AML-193 (cell line): ENCODE measurements around the gene ACSF2.
"Not testable (repeated sequence)": the region's sequence is repeated elsewhere in the genome, so short reads cannot be mapped to it uniquely, and the experiment has no call there.

Experiments
- DNase-seq, 2 experiments: peaks; one replicate each; lab custom pipeline; 2025; lab: John Stamatoyannopoulos, UW

The ACSF2 gene

DNA sequence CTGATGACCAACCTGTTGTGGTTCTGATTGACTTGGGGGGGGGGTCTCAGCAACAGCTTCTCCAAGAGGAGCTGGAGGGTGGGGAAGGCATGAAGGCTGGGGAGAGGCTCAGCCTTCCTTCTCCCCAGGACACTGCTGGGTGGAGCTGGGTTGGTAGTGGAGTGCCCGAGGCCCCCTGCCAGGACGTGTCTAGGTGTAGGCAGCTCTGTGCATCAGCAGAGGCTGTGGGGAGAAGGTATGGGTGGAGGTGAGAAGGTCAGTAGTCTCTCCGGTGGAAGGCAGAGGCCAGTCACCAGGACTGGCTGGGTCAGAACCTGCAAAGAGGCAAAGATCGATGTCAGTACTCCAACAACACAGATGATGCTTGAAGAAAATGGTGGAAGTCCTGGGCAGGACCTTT is 38.7 kb downstream of the ACSF2 start:
- DNase-seq = no peak

DNA sequence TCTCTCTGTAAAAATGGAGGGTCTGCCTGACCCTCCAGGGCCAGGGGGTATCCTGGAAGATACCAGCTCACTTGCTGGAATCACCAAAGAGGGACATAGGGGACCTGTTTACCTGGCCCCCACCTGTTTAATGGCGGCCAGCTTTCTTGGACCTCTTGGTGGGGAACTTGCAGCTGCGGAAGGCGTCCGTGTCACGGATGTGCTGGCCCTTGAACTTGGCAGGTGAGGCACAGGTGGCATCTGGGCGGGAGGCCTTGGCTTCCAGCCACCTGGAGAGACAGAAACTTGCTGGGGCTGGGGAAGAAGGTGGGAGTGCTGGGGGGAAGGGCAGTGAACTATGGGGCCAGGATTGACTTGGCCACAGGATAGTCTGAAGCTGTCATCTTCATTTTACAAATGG is 39.2 kb downstream of the ACSF2 start:
- DNase-seq = no peak

DNA sequence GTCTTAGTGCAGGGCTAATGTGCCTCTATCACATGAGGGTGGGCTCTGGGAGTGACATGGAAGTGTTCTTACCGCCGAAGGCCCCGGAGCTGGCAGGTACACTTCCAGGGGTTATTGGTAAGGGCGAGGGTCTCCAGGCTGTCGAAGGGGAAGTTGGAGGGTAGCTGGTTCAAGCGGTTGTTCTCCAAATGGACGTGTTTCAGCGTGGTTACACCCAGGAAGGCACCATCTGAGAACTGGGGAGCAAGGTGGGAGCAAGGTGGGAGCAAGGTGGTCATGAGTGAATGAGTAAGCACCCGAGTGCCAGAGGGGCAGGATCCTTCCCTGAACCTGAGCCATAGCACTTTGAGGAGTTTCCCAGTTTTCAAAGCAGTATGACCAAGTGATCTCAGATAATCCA is 39.6 kb downstream of the ACSF2 start:
- no peak for DNase-seq

DNA sequence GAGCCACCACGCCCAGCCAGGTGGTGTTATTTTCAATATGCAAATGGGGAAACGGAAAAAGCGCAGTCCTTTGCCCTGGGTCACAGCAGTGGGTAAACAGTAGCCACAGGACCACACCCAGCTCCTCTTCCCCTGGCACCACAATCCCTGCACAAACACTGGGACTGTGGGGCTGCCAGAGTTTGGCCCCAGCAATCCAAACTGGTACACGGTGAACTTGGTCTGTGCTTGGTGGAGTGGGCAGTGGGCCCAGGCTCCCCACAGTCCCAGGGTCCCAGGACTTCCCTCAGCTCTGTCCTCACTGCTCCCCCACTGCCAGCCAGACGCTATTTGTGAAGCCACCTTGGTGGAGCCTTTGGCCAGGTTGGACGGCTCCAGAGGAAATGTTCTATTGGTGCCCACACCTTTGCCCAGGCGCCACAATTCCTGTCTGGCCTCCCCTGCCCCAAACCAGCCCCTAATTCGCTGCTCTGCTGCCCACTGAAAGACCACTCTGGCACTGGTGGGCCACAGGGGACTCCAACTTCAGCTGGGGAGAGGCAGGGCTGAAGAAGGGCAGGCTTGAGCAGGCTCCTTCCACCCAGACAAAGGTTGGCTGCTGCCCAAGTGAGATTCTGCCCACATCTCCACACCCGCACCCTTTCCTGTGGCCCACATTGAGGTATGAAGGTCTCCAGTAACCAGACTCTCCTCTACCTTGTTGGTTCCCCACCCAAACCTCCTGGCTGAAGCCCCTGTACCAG is 40.5 kb downstream of the ACSF2 start:
- no peak for DNase-seq

DNA sequence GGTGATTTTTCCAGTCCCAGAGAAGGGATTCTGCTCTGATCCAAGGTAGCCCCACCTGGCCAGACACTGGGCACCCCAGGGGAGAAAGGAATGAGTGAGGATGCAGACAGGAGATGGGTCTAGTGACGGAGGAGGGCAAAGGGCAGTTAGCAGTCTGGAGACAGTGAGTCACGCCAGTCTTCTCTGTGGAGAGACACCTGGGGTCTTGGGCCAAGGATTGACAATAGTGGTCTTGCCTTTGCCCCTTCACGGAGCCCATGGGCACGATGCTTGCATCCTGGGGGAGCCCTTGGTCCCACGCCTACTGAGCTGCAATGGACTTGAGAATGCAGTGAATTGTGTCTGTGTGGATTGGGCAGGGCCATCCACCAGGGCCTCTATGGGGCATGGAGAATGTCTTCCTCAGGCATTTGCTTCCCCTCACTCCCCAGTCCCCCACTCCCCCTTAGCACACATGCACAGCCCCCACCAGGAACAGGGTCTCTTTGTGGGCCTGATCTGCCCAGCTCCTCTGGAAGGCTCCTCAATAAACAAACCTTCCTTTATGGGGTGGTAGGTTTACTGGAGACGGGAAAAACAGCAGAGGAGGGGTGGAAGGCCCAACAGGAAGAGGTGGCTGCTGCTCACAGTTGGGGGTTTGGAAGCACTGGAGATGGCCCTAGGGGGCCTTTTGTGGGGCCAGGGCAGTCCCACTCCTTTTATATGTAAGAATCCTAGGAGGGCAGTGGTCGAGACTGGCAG is 41.3 kb downstream of the ACSF2 start:
- no peak for DNase-seq

DNA sequence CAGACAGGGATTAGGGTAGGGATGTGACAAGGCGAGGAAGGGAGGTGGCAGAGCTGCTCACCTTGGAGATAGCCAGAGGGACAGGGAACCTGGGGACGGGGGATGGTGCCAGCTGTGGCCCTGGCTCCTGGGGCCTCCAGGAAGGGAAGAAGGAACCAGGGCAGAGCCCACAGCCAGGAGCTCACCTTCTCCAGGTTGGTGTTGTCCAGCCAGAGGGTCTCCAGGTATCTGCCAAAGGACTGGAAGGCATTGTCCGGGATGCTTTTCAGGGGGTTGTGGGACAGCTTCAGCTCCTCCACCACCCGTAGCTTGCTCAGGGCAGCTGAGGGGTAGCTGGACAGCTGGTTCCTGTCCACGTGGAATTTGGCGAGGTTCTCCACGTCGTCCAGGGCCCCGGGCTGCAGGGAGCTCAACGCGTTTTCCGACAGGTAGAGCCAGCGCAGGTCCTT is 41.9 kb downstream of the ACSF2 start:
- no peak for DNase-seq

DNA sequence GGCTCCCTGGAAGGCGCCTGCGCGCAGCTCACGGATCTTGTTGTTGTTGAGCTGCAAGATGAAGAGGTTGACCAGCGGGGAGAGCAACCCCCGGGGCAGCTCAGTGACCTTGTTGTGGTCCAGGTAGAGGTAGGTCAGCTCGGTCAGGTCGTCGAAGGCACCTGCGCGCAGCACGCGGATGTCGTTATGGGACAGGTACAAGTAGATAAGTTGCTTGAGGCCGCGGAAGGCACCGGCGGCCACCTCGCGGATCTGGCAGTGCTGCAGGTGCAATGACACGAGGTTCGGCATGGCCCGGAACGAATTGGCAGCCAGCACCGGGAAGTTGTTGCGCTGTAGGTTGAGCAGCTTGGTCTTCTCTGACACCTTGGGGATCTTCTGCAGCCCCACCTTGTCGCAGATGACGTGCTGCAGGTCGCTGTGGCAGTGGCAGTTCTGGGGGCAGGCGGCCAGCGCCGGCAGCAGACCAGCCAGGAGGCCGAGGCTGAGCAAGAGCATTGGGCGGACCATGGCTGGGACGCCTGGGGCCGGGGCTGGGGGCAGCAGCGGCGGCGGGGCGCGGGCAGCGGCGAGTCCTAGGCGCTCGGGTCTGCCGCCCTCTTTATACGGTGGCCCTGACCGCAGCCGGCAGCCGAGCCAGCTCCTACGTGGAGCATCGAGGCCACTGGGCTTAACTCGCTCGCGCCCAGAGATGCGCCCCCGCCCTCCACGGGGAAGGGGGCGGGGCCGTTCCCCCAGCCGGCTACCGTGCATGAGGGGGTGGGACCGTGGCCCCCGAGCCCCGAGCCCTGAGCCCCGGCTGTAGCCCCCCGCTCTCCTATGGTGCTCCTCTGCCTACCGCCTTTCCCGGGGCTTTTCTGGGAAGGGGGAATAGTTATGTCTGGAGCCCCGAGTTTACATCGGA is 42.5 kb downstream of the ACSF2 start, which contains the start of gene CHAD:
TSS of gene CHAD (minus strand) at position 577 of the 904 bp plus-strand sequence. CDS start at position 510, 67 bp downstream.
- no peak for DNase-seq

DNA sequence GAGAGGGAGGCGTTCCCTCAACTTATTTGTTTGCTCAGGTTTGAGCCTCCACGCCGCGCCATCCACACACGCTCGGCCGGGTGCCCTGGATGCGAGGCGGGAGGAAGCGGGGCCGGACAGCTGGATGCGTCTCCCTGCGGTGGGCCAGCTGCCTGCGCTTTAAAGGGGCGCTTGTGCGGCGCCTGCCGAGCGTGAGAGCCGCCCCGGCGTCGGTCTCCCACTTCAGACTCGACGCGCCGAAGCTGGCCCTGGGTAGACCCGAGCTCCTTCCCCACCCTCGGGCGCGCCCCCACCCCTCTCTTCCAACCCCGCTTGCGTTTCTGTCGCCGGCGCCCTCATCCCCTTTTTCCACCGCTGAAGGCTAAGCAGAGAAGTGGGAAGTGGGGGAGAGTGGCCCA is 43.2 kb downstream of the ACSF2 start:
- no peak for DNase-seq

DNA sequence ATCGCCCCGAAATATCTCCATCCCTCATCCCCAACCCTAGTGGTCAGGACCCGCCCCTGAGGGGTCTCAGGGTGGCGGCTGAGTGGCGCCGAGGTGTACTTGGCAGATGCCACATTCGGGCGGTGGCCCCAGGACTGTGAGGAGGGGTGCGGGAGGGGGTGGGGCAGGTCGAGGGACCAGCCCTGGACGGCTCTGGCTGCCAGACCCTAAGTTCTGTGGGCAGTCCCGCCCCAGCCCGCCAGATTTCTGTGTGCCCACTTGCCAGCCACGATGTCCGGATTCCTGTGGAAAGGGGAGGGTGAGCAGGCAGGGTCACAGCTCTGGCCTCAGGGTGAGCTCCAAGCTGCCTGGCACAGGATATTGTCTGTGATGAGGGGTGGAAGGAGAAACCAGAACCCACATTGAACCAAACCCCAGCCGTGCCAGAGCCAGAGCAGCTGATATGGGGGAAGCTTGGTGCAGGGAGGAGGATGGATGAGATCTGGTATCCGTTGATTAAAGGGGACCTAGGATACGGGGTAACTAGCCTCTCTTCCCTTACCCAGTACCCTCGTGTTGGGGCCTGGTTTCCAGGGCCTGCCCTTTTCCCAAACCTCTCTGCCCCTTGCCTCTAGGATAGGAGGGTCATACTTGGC is 43.8 kb downstream of the ACSF2 start:
- DNase-seq = no peak

DNA sequence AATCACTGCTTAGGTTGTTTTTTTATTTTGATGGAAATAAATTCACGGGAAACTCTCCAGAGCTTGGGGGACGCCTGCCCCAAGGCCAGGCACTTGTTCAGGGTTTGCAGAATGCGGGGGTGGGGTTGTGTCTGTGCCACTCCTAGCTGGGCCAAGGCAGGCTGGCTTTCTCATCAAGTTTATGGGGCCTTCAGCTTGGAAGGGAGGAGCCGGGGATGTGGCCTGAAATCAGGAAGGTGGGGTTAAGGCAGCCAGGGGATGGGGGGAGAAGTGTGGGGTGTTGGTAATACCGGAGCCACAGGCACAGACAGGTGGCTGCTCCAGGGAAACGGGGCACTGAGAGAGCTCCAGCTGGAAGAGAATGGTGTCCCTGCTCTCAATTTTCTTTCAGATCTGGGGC is 44.4 kb downstream of the ACSF2 start:
- DNase-seq = no peak

DNA sequence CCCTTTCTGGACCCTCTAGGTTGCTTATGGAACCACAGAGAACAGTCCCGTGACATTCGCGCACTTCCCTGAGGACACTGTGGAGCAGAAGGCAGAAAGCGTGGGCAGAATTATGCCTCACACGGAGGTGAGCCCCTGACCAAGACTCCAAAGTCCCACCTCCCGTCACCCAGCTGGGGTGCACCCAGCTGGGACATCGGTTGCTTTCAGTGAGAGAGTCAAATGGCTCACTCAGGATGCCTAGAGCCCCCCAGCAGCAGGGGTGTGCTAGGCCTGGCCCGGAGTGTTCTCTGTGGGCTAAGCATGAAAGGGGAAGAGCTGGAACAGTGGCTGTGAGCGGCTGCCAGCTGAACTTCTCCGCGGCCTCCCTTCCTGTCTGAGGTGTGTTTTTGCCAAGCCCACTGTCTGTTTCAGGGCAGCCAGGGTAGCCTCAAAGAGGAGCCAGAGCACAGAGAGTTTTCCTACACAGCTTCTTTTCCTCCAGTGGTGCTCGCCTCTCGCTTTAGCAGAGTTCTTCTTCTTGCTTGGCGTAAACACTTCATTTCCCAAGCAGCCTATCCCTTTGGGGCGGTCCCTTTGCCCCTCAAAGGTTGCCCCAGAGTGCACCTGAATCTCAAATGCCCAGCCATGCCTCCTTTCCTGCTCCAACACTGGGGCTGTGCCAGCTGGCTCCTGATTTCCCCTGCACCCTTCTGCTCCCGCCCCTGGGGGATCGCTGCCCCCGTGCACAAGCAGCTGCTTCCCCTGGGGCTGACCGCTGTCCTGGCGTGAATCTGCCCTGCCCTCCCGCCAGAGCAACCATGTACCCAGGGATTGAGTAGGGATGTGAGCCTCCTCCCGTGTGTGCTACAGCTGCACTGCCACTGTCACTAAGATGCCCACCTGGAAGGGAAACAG is 45.2 kb downstream of the ACSF2 start:
- DNase-seq = no peak

DNA sequence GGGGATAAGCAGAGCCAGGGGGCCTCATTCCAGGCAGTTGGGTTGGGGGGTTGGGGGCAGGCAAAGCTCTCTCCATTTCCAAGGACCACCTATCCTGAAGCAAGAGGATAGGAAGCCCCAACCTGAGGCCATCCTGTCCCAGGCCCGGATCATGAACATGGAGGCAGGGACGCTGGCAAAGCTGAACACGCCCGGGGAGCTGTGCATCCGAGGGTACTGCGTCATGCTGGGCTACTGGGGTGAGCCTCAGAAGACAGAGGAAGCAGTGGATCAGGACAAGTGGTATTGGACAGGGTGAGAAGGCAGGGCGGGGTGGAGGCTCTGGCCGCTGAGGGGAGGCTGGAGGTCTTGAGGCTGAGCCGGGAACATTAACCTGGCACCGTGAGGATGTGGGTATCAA is 46.3 kb downstream of the ACSF2 start:
- no peak for DNase-seq

DNA sequence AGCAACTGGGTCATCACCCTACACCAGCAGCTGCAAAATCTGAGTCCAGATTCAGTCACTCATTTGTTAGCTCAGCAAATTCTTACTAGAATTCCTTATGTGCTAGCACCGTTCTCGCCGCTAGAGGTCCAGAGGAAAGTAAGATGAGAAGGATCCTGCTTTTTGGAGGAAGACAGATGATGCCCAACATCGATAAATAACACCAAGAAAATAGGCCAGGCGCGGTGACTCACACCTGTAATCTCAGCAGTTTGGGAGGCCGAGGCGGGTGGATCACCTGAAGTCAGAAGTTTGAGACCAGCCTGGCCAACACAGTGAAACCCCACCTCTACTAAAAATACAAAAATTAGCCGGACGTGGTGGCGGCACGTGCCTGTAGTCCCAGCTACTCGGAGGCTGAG is 46.7 kb downstream of the ACSF2 start:
- DNase-seq = not testable (repeated sequence)

DNA sequence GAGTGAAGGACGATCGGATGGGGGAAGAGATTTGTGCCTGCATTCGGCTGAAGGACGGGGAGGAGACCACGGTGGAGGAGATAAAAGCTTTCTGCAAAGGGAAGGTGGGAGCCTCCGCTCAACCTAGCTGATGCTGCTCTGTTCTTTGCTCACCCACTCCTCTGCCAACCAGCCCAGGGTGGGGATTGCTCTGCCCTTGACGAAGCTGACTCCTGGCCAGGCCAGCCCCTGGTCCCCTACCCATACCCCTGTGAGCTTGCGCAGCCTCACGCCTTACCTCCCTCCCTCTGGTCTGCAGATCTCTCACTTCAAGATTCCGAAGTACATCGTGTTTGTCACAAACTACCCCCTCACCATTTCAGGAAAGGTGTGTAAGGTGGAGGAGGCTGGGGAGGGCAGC is 47.9 kb downstream of the ACSF2 start:
- no peak for DNase-seq

DNA sequence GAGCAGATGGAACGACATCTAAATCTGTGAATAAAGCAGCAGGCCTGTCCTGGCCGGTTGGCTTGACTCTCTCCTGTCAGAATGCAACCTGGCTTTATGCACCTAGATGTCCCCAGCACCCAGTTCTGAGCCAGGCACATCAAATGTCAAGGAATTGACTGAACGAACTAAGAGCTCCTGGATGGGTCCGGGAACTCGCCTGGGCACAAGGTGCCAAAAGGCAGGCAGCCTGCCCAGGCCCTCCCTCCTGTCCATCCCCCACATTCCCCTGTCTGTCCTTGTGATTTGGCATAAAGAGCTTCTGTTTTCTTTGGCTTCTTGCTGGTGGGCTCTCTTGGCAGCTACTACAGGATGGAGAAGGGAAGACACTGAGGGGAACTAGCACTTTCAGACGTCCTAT is 48.5 kb downstream of the ACSF2 start:
- DNase-seq = no peak

DNA sequence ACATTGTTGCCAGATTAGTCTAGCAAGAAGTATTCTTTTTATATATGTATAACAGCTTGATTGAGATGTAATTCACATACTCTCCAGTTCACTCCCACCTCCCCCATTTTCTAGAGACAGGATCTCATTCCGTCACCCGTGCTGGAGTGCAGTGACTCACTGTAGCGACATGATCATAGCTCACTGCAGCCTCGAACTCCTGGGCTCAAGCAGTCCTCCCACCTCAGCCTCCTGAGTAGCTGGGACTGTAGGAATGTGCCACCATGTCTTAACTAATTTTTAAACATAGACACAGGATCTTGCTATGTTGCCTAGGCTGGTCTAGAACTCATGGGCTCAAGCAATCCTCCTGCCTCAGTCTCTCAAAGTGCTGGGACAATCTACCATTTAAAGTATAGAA is 49.3 kb downstream of the ACSF2 start:
- no peak for DNase-seq

DNA sequence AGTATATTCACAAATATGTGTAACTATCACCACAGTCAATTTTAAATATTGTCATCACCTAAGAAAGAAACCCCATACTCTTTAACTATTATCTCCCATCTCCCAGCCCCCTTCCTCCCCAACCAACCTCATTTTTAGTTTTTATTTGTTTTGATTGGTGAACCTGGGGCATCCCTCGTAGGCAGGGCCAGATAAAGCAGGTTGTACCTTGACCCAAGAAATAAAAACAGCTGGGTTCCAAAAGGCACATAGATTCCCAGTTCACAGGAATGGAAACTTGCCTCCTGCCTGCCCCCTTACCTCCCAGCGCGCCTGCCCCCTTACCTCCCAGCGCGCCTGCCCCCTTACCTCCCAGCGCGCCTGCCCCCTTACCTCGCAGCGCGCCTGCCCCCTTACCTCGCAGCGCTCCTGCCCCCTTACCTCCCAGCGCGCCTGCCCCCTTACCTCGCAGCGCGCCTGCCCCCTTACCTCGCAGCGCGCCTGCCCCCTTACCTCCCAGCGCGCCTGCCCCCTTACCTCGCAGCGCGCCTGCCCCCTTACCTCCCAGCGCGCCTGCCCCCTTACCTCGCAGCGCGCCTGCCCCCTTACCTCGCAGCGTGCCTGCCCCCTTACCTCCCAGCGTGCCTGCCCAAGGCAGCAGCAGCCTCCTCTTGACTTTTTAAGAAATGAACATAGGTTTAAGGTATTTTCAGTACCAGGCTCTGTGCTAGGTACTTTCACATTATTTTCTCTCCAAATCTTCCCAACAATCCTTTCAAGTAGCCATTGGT is 49.9 kb downstream of the ACSF2 start:
- DNase-seq = not testable (repeated sequence)

DNA sequence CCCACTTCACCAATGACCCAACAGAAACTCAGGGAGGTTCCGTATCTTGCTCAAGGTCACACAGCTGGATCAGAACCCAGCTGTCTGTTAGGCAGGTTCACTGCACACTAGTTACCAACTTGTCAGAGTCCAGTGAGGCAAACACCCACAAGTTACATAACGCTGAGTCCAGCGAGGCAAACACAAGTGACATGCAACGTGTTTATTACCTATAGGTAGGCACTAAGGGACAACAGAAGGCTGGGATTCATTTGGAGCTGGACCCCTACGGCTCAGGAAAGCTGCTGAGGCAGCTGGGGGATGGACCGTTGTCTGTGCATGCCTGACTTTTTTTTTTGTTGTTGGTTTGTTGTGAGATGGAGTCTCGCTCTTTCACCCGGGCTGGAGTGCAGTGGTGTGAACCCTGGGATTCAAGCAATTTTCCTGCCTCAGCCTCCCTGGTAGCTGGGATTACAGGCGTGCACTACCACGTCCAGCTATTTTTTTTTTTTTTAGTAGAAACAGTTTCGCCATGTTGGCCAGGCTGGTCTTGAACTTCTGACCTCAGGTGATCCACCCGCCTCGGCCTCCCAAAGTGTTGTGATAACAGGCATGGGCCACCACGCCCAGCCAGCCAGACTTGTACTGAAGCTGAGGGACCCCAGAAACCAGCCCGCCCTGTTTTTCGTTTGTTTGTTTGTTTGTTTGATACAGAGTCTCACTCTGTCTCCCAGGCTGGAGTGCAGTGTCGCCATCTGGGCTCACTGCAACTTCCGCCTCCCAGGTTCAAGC is 50.7 kb downstream of the ACSF2 start:
- no peak for DNase-seq

DNA sequence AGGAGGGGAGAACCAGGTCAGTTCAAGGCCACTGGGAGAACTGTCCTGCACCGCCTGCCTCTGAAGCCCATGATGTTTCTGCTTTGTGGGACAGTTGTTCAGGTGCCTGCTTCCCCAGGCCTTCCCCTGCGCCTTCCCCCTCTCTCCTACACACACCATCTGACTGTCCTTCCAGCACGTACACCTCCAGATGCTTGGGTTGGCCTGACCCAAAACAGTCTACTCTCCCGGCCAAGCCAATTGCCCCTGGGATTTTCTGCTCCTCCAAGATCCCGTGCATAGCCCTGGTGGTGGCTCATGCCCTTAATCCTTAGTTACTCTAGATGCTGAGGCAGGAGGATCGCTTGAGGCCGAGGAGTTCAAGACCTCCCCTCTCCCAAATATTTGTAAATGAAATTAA is 52.0 kb downstream of the ACSF2 start:
- DNase-seq = no peak
